ENCODE data around the gene OCA2. TPM values are rescaled to one million over a fixed set of nuclear protein-coding genes. Genes with fewer than 3 reads are reported as not detected.

Gene OCA2
- total and polyA plus RNA-seq, 2 of the 4 experiments (the other 2 are of a cell fraction): under 0.01 to 0.03 TPM

GRCh38 chr15:28004143-28005003 is 94.7 kb downstream of the OCA2 start:
- no TSS peak for BruUV-seq (replicated peaks)
- TF ChIP-seq MXI1 (IDR thresholded peaks at IDR 0.05; ENCODE audit: borderline replicate concordance, low read depth, low read length) (no peak), FOS (IDR thresholded peaks at IDR 0.05; ENCODE audit: low read depth, low read length) (no peak), ELK1 (IDR thresholded peaks at IDR 0.05; ENCODE audit: borderline replicate concordance, low read depth, low read length) (no peak), POLR2A (IDR thresholded peaks at IDR 0.05; ENCODE audit: low read depth, low read length) (no peak), CEBPB (IDR thresholded peaks at IDR 0.05; ENCODE audit: low read depth, low read length) (no peak), NFE2L2 (IDR thresholded peaks at IDR 0.05; ENCODE audit: low read depth, low read length) (no peak), RCOR1 (IDR thresholded peaks at IDR 0.05; ENCODE audit: insufficient replicate concordance, low read length) (no peak)
- CTCF ChIA-PET: no interaction called here

More at GRCh38 chr15:28004143-28005003, 94.7 kb downstream of the OCA2 start:
- DNase-seq (no peak), ATAC-seq (ENCODE audit: low read depth) (no peak)
- Histone ChIP-seq H4K91ac (ENCODE audit: insufficient read depth, low read depth, low read length) (no peak overlapping the region), H3K36me3 (ENCODE audit: control insufficient read depth, insufficient read depth, low read length) (no peaks in the 10 kb centered on the region), H4K5ac (ENCODE audit: low read depth, low read length) (no peak overlapping the region), H3K14ac (replicated peaks; ENCODE audit: low read depth, low read length) (no peak overlapping the region), H2AK9ac (replicated peaks; ENCODE audit: low read depth, low read length, poor library complexity) (no peak overlapping the region), H2AFZ (replicated peaks; ENCODE audit: low read length, poor library complexity) (no peak overlapping the region), H3K27ac (ENCODE audit: insufficient read depth, low read length) (no peak overlapping the region), H3K23ac (ENCODE audit: low read depth, low read length) (no peak overlapping the region), H3K79me1 (ENCODE audit: low read depth in 1 of 2, low read length in 2 of 2) (no peaks in the 10 kb centered on the region), H3K4me1 (ENCODE audit: control insufficient read depth, insufficient read depth, low read length) (no peaks in the 10 kb centered on the region), H2BK5ac (ENCODE audit: low read depth, low read length, poor library complexity, severe bottlenecking) (no peak overlapping the region), H4K20me1 (ENCODE audit: insufficient read depth, low read length) (no peaks in the 10 kb centered on the region), H2BK120ac (ENCODE audit: low read depth, low read length) (no peak overlapping the region), H3K9me3 (ENCODE audit: control insufficient read depth, insufficient read depth, low read length) (peaks cover 33% of the 10 kb centered on the region), H3K4ac (ENCODE audit: low read depth, low read length) (no peak overlapping the region), H2BK15ac (ENCODE audit: low read depth, low read length) (no peak overlapping the region), H4K8ac (ENCODE audit: low read depth in 2 of 2, low read length in 2 of 2) (no peak overlapping the region), H3K9me1 (ENCODE audit: insufficient read depth, low read length) (no peaks in the 10 kb centered on the region), H3K4me3 (ENCODE audit: insufficient read depth, low read depth, low read length) (no peak overlapping the region), H3K56ac (ENCODE audit: extremely low read depth, insufficient read depth, low read length) (no peak overlapping the region), H3K27me3 (ENCODE audit: control insufficient read depth, insufficient read depth, low read length) (no peaks in the 10 kb centered on the region), H2AK5ac (ENCODE audit: low read depth, low read length) (no peak overlapping the region), H3K18ac (ENCODE audit: low read depth, low read length) (no peak overlapping the region), H3K9ac (ENCODE audit: low read depth, low read length) (no peak overlapping the region), H2BK20ac (ENCODE audit: low read depth, low read length) (no peak overlapping the region), H3K4me2 (ENCODE audit: low read depth, low read length) (no peak overlapping the region)
- 71% methylated on average over 13 of the region's 24 CpGs; no CpG with 5 or more reads in 1 of the 2 experiments for WGBS, 2 experiments (ENCODE audit: extremely low coverage in 2 of 2, insufficient read length in 1 of 2)
- dilution Hi-C loops (cut with HindIII; ENCODE audit: low sequenced_read_pairs, unreplicated experiment): no loop called here
- in situ Hi-C loops (cut with MboI; ENCODE audit: low sequenced_read_pairs): loop anchor here (5.0 kb wide), 1 partner anchor 48 kb away; no protein-coding TSS in a partner anchor
- POLR2A ChIA-PET (ENCODE audit: unreplicated experiment): no interaction called here
- intact Hi-C loops (cut with micrococcal nuclease): no loop called here

All from IMR-90 (cell line).